Mammary epithelial cell (primary cell): ENCODE data around the gene STRADB.

Source experiments
- EZH2 ChIP-seq: IDR thresholded peaks from 2 replicates; pipeline ENCODE4 v1.6.1; 2012; ENCODE audit warnings: low read length, inconsistent platforms, borderline replicate concordance
- TF ChIP-seq, protein P1 (sequence below), 2 donors: IDR thresholded peaks in 1 of 2; conservative IDR thresholded peaks in 1 of 2; 2 replicates each; pipeline ENCODE4 v1.5.1; 2011 to 2012; ENCODE audit warnings: inconsistent platforms in 2 of 2, low read length in 2 of 2, mild to moderate bottlenecking in 2 of 2, control low read depth in 1 of 2, low read depth in 1 of 2; ENCODE audit not compliant: insufficient read depth in 1 of 2; ENCODE audit errors: extremely low read depth in 1 of 2

DNA sequence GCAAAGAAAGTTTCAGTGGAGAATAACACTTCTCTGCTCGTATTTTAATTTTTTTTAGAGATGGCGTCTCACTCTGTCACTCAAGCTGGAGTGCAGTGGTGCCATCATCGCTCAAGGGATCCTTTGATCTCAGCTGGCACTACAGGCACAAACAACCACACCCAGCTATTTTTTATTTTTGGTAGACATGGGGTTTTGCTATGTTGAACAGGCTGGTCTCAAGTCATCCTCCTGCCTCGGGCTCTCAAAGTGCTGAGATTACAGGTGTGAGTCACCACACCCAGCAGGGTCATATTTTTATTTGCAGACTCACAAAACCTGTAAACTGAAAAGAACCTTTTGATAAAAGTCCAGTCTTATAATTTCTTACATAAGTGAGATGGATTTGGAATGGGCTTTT, 2.8 kb upstream of the STRADB start:
- TF ChIP-seq, protein P1, sequence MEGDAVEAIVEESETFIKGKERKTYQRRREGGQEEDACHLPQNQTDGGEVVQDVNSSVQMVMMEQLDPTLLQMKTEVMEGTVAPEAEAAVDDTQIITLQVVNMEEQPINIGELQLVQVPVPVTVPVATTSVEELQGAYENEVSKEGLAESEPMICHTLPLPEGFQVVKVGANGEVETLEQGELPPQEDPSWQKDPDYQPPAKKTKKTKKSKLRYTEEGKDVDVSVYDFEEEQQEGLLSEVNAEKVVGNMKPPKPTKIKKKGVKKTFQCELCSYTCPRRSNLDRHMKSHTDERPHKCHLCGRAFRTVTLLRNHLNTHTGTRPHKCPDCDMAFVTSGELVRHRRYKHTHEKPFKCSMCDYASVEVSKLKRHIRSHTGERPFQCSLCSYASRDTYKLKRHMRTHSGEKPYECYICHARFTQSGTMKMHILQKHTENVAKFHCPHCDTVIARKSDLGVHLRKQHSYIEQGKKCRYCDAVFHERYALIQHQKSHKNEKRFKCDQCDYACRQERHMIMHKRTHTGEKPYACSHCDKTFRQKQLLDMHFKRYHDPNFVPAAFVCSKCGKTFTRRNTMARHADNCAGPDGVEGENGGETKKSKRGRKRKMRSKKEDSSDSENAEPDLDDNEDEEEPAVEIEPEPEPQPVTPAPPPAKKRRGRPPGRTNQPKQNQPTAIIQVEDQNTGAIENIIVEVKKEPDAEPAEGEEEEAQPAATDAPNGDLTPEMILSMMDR (conservative IDR thresholded peaks at IDR 0.05 in 1 of 2, IDR thresholded peaks at IDR 0.05 in 1 of 2; ENCODE audit: extremely low read depth in 1 of 2, insufficient read depth in 1 of 2, low read depth in 1 of 2, low read length in 2 of 2) = no peak
- no peak for TF ChIP-seq EZH2
